CD14-positive monocyte (primary cell): ENCODE results near the gene KCNK6. TPM values are rescaled to one million over a fixed set of nuclear protein-coding genes. Genes with fewer than 3 reads are reported as not detected.

Experiments
- DNase-seq, 3 donors: peaks; one replicate each; pipeline ENCODE4 v3.0.0-alpha.2; 2011 to 2022
- H2AFZ ChIP-seq: 2 replicates; pipeline ENCODE4 v1.6.0; 2012; ENCODE audit warnings: mild to moderate bottlenecking, low read depth, low read length, inconsistent platforms; ENCODE audit not compliant: insufficient read depth, poor library complexity, severe bottlenecking
- H3K27ac ChIP-seq, 2 donors: 1 replicate in 1 of 2; 2 replicates in 1 of 2; pipeline ENCODE4 v1.5.1; 2012 to 2013; ENCODE audit warnings: low read length in 2 of 2, control low read depth in 1 of 2, inconsistent platforms in 1 of 2, low read depth in 1 of 2, mild to moderate bottlenecking in 1 of 2
- H3K27me3 ChIP-seq, 2 donors: one replicate each; pipeline versions ENCODE4 v1.6.0 to v1.6.1; 2011 to 2013; ENCODE audit warnings: low read length in 2 of 2; ENCODE audit not compliant: control insufficient read depth in 2 of 2, insufficient read depth in 2 of 2
- H3K36me3 ChIP-seq, 2 donors: replicated peaks in 1 of 2; 1 replicate in 1 of 2; 2 replicates in 1 of 2; pipeline versions ENCODE4 v1.5.1 to v1.6.1; 2012 to 2013; ENCODE audit warnings: low read length in 2 of 2, control low read depth in 1 of 2, inconsistent platforms in 1 of 2, mild to moderate bottlenecking in 1 of 2; ENCODE audit not compliant: insufficient read depth in 2 of 2, control insufficient read depth in 1 of 2
- H3K4me1 ChIP-seq, 2 donors: 1 replicate in 1 of 2; 2 replicates in 1 of 2; pipeline versions ENCODE4 v1.5.1 to v1.6.1; 2012 to 2013; ENCODE audit warnings: low read length in 2 of 2, control low read depth in 1 of 2, inconsistent platforms in 1 of 2, mild to moderate bottlenecking in 1 of 2, moderate library complexity in 1 of 2; ENCODE audit not compliant: insufficient read depth in 2 of 2, control insufficient read depth in 1 of 2
- H3K4me2 ChIP-seq: replicated peaks from 2 replicates; pipeline ENCODE3; 2012; ENCODE audit warnings: low read length, moderate library complexity, mild to moderate bottlenecking; ENCODE audit not compliant: poor library complexity, severe bottlenecking; ENCODE audit errors: extremely low read depth
- H3K4me3 ChIP-seq, 3 experiments: fragments of 200-600 bp in 1 of 3; sonication (generic) in 1 of 3; replicated peaks in 1 of 3; 1 replicate in 2 of 3; 2 replicates in 1 of 3; pipeline ENCODE4 v1.5.1; 2011 to 2013; ENCODE audit warnings: low read length in 3 of 3, mild to moderate bottlenecking in 3 of 3, control low read depth in 2 of 3, low read depth in 2 of 3, inconsistent platforms in 1 of 3, moderate library complexity in 1 of 3
- H3K79me2 ChIP-seq: 2 replicates; pipeline ENCODE4 v1.6.0; 2012; ENCODE audit warnings: mild to moderate bottlenecking, control low read depth, inconsistent platforms, low read length, moderate library complexity; ENCODE audit not compliant: insufficient read depth
- H3K9ac ChIP-seq: 2 replicates; pipeline ENCODE4 v1.6.0; 2017; ENCODE audit warnings: low read length, mild to moderate bottlenecking; ENCODE audit not compliant: insufficient read depth, poor library complexity, severe bottlenecking
- H3K9me3 ChIP-seq, 2 donors: replicated peaks in 1 of 2; 1 replicate in 1 of 2; 2 replicates in 1 of 2; pipeline versions ENCODE4 v1.5.1 to v1.6.1; 2012 to 2013; ENCODE audit warnings: low read length in 2 of 2, control low read depth in 1 of 2; ENCODE audit not compliant: control insufficient read depth in 1 of 2, insufficient read depth in 1 of 2
- H4K20me1 ChIP-seq: 2 replicates; pipeline ENCODE4 v1.6.0; 2012; ENCODE audit warnings: mild to moderate bottlenecking, low read length, control low read depth, moderate library complexity; ENCODE audit not compliant: insufficient read depth
- H3K27ac Mint-ChIP-seq, 7 donors: one replicate each; pipeline ENCODE4 v1.8.0; 2020; ENCODE audit warnings: mild to moderate bottlenecking in 7 of 7, mixed read lengths in 7 of 7, moderate library complexity in 6 of 7, inconsistent platforms in 2 of 7
- H3K27me3 Mint-ChIP-seq, 3 donors: one replicate each; pipeline ENCODE4 v1.8.0; 2021 to 2022; ENCODE audit warnings: low read depth in 3 of 3, mild to moderate bottlenecking in 3 of 3, mixed read lengths in 3 of 3, moderate library complexity in 3 of 3, inconsistent platforms in 1 of 3
- H3K36me3 Mint-ChIP-seq, 2 donors: one replicate each; pipeline ENCODE4 v1.8.0; 2020; ENCODE audit warnings: mixed read lengths in 2 of 2, inconsistent platforms in 1 of 2, mild to moderate bottlenecking in 1 of 2
- H3K4me1 Mint-ChIP-seq: one replicate; pipeline ENCODE4 v1.8.0; 2020; ENCODE audit warnings: mild to moderate bottlenecking, mixed read lengths
- H3K4me3 Mint-ChIP-seq, 2 donors: one replicate each; pipeline ENCODE4 v1.8.0; 2020; ENCODE audit warnings: mild to moderate bottlenecking in 2 of 2, mixed read lengths in 2 of 2, moderate library complexity in 1 of 2
- H3K9me3 Mint-ChIP-seq, 7 donors: one replicate each; pipeline ENCODE4 v1.8.0; 2020 to 2022; ENCODE audit warnings: mixed read lengths in 7 of 7, mild to moderate bottlenecking in 6 of 7, moderate library complexity in 6 of 7, inconsistent platforms in 2 of 7
- WGBS: methylation state at CpG from one replicate; pipeline ENCODE4 v1.1.5; 2013; ENCODE audit warnings: missing lambda C conversion rate; ENCODE audit not compliant: insufficient coverage; 5-methylcytosine and 5-hydroxymethylcytosine counted together
- intact Hi-C, 2 donors: fragments of 100-400 bp; cut with micrococcal nuclease; formaldehyde crosslinking; loops; one replicate each; pipeline versions ENCODE4 v1.15.0 to v1.15.1; 2023
- polyA plus RNA-seq, 3 donors: library from polyadenylated mRNA; depleted of rRNA in 1 of 3; unstranded in 2 of 3; stranded (reverse) in 1 of 3; fragments of 300-500 nt in 2 of 3; fragments of >200 nt in 1 of 3; fragmentation: Illumina TruSeq in 2 of 3; gene quantifications; 1 replicate in 2 of 3; 2 replicates in 1 of 3; pipeline ENCODE4 v1.2.3, GENCODE V29; 2012 to 2021
- TF ChIP-seq, protein P1 (sequence below): fragments of 200-600 bp; IDR thresholded peaks from one replicate; pipeline ENCODE4 v1.8.0; 2022; ENCODE audit warnings: antibody characterized with exemption, mild to moderate bottlenecking

Gene KCNK6
- polyA plus RNA-seq, 3 donors: 7.3 to 21.5 (median 8.7) TPM

- H4K20me1 ChIP-seq: peaks cover 34% of the 10 kb centered on the region
- H3K9me3 Mint-ChIP-seq: peaks cover 0 to 2% (median 0%) of the 10 kb centered on the region in 7 donors
- WGBS: 2% methylated on average over 18 of the region's 18 CpGs
- H3K9ac ChIP-seq: peak overlapping the region; percentile 95
- peaks cover 13 to 39% of the 10 kb centered on the region in 2 donors for H3K36me3 ChIP-seq
- H3K36me3 Mint-ChIP-seq: peaks cover 17 to 40% of the 10 kb centered on the region in 2 donors
- H3K9me3 ChIP-seq: no peaks in the 10 kb centered on the region
- peaks cover 29% of the 10 kb centered on the region for H3K79me2 ChIP-seq
- no peak for DNase-seq
- peaks cover 18 to 23% of the 10 kb centered on the region in 2 donors for H3K4me1 ChIP-seq
- peak overlapping the region; percentile 97 to 99 (median 98) for H3K27ac Mint-ChIP-seq
- peak overlapping the region; percentile 89 for H2AFZ ChIP-seq
- peaks cover 5 to 13% (median 7%) of the 10 kb centered on the region in 3 donors for H3K27me3 Mint-ChIP-seq
- peak overlapping the region; percentile 62 to 95 (median 75) for H3K4me3 ChIP-seq
- TF ChIP-seq, protein P1, sequence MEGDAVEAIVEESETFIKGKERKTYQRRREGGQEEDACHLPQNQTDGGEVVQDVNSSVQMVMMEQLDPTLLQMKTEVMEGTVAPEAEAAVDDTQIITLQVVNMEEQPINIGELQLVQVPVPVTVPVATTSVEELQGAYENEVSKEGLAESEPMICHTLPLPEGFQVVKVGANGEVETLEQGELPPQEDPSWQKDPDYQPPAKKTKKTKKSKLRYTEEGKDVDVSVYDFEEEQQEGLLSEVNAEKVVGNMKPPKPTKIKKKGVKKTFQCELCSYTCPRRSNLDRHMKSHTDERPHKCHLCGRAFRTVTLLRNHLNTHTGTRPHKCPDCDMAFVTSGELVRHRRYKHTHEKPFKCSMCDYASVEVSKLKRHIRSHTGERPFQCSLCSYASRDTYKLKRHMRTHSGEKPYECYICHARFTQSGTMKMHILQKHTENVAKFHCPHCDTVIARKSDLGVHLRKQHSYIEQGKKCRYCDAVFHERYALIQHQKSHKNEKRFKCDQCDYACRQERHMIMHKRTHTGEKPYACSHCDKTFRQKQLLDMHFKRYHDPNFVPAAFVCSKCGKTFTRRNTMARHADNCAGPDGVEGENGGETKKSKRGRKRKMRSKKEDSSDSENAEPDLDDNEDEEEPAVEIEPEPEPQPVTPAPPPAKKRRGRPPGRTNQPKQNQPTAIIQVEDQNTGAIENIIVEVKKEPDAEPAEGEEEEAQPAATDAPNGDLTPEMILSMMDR: no peak
- H3K4me1 Mint-ChIP-seq: peaks cover 24% of the 10 kb centered on the region
- peak overlapping the region; percentile 68 to 92 for H3K27ac ChIP-seq
- intact Hi-C loops: loop anchor here in 1 of 2 donors (2.0 kb wide), 1 partner anchor 132 kb away; no protein-coding TSS in a partner anchor
- no peaks in the 10 kb centered on the region for H3K27me3 ChIP-seq
- peak overlapping the region; percentile 99 to 100 for H3K4me3 Mint-ChIP-seq
- peak overlapping the region; percentile 95 for H3K4me2 ChIP-seq
These were observed 55.5 kb downstream of the KCNK6 start for GRCh38 chr19:38375098-38375493.

GRCh38 chr19:38375748-38376147, 56.1 kb downstream of the KCNK6 start:
- peaks cover 39% of the 10 kb centered on the region for H4K20me1 ChIP-seq
- peaks cover 24% of the 10 kb centered on the region for H3K4me1 Mint-ChIP-seq
- intact Hi-C loops: loop anchor here in 1 of 2 donors (2.0 kb wide), 1 partner anchor 133 kb away; no protein-coding TSS in a partner anchor
- H3K4me3 ChIP-seq: peak overlapping the region in 1 of 3 experiments; percentile 95
- H3K36me3 ChIP-seq: peaks cover 19 to 46% of the 10 kb centered on the region in 2 donors
- peak overlapping the region; percentile 89 for H2AFZ ChIP-seq
- DNase-seq: no peak
- H3K27me3 Mint-ChIP-seq: peaks cover 5 to 10% (median 7%) of the 10 kb centered on the region in 3 donors
- H3K79me2 ChIP-seq: peaks cover 29% of the 10 kb centered on the region
- peaks cover 0 to 2% (median 0%) of the 10 kb centered on the region in 7 donors for H3K9me3 Mint-ChIP-seq
- H3K36me3 Mint-ChIP-seq: peaks cover 24 to 47% of the 10 kb centered on the region in 2 donors
- no peaks in the 10 kb centered on the region for H3K9me3 ChIP-seq
- 88% methylated on average over 4 of the region's 5 CpGs for WGBS
- H3K4me3 Mint-ChIP-seq: peak overlapping the region; percentile 99 to 100
- H3K9ac ChIP-seq: peak overlapping the region; percentile 95
- peak overlapping the region; percentile 95 for H3K4me2 ChIP-seq
- H3K27me3 ChIP-seq: no peaks in the 10 kb centered on the region
- H3K27ac Mint-ChIP-seq: peak overlapping the region in 4 of 7 donors; percentile 97 to 99 (median 98)
- H3K27ac ChIP-seq: peak overlapping the region in 1 of 2 donors; percentile 92
- TF ChIP-seq, protein P1: no peak
- H3K4me1 ChIP-seq: peaks cover 18 to 23% of the 10 kb centered on the region in 2 donors
